Measurements from ENCODE around the gene AVPR2.

AVPR2 gene

DNA sequence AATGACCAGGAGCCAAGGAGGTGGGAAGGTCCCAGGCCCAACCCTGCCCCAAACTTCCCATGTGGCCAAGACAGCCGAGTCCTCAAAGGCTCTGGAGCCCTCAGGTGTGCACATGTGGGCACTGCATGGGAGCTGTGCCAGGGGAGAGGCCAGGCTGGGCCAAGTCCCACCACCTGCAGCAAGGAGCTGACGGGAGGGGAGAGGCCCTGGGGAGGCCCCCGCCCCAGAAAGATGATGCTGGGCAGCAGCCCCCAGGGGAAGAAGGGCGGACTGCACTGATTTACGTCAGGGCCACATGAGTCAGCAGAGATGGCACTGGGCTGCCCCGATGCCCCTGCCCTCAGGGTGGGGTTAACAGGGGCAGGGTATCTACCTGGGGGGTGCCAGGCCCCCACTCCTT lies 19.9 kb upstream of the AVPR2 start:
- DNase-seq (ENCODE audit: low read depth in 1 of 2, low spot score in 1 of 2) = no peak

DNA sequence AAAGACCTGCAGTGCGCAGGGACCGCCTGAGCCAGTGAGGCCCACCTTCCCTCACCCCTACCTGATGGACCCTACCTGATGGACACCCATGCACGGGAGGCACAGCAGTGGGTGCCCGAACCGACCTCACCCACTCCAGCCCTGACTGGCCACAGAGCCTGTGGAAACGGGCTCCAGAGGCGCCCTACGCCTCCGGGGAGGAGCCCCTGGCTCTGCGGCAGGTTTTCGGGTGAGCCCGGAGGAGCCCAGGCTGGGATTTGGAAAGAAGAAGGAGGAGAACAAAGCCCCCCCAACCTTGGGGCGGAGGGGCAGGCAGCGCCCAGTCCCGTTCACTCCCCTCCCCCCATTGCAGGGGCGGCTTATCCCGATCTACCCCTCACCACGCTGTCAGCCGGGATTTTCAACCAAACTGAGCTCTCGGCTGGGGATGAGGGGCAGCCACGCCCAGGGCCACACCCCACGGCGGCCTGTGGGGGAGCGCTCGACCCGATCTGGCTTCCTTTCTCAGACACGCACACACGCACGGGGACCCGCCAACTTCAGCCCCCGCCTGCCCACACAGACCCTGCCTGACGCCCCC lies 19.2 kb upstream of the AVPR2 start:
- DNase-seq (ENCODE audit: low read depth in 1 of 2, low spot score in 1 of 2) = no peak

DNA sequence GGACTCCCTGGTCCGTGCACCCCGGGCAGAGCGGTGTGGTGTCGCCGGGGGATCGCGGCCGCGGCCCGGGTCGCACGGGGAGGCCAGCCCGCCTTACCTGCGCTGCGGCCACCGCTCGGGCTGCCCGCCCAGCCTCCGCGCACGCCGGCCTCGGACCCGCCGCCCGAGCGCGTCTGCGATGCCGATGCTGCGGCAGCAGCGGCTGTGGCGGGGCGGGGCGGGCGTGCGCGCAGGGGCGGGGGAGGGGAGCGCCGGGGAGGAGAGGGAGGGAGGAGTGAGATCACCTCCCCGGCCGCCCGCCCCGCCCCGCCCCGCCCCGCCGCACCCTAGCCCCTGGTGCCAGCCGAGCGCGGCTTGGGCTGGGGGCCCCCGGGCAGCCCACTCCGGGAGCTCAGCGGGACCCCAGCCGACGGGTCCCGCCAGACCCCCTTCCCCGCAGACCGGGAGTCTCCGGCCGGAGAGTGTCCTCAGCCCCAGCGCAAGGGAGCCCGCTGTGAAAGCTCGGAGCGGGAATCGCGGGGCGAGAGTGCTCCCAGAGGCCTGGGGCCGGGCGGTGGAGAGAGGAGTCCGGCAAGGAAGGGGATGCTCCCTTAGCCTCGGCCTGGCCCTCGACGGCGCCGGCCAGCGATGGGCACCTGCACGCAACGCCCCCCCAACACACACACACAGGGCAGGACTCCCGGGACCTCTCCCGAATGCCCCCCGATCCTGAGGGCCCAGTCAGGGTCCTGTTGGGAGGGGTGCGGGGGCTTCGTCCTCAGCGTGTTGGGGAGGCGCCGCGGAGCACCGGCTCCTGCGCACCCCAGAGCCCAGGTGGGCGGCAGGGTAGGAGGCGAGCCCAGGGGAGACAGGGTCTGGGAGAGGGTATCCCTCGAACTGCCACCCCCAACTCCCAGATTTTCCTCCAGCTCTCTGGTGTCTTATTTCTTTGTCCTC lies 18.2 kb upstream of the AVPR2 start, which contains the start of gene L1CAM:
Gene L1CAM (minus strand): TSS at position 206 of the 936 bp plus-strand sequence. CDS start 10,337 bp downstream, outside the sequence.
- no peak for DNase-seq (ENCODE audit: low read depth in 1 of 2, low spot score in 1 of 2)

DNA sequence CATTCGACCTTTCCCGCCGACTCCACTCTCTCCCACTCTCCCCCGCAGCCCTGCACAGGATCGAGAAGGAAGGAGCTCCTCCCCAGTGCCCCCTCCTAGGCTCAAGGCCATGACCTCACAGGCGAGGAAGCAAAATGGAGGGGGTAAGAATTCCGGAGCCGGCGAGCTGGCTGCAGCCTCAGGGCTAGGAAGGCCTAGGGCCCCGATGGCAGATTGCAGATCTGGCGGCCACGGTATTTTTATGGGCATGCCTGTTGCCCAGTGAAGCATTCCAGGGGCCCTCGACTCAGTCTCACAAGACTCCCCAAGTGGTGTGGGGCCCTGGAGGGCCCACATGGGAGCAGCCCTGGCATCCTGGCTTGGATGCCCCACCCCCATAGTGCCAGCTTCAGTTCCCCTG lies 17.6 kb upstream of the AVPR2 start:
- DNase-seq (ENCODE audit: low read depth in 1 of 2, low spot score in 1 of 2) = no peak

DNA sequence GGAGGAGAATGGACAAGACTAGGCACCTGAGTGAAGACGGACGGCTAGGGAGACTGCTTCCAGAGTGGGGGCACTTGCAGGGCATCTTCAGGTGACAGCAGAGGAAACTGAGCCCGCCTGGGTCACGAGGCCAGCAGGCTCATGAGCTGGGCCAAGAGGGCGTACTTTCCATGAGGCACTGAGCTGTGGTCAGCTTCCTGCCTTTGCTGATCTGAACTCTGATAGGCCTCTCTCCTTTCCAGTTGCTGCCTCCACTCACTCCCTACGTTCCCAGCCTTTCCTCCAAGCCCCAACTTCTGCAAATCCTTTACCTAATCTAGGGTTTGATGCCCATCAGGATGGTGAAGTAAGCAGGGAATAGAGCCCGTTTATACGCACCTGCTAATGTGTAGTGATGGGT lies 17.1 kb upstream of the AVPR2 start:
- DNase-seq (ENCODE audit: low read depth in 1 of 2, low spot score in 1 of 2) = no peak

DNA sequence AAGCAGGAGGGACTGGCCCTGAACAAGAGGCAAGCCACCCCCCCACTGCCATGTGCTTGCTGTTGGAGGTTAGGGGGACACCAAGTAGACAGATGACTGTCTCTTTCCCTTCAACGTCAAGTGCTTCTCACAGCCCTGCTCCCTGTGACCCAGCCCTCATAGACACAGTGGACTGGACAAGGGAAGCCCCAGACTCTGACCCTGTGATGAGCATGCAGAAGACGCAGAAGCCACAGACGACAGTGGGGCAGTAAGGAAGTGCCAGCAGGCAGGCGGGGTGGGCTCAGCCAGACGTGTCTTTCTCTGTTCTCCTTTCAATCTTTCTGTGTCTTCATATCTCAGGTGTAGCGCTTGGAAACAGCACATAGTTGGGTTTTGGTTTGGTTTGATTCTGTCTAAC lies 16.1 kb upstream of the AVPR2 start:
- DNase-seq (ENCODE audit: low read depth in 1 of 2, low spot score in 1 of 2) = no peak

DNA sequence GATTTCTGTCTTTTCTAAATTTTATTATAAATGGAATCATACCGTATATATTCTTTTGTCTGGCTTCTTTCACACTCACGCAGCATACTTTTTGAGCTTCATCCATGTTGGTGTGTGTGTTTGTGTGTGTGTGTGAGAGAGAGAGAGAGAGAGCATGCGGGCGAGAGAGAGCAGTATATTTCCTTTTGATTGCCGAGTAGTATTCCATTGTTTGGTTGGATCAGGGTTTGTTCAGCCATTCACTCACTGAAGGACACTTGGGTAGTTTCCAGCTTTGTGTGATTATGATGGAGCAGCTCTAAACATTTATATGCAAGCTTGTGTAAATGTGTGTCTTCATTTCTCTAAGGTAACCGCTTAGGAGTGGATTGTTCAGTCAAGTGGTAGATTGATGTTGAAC lies 15.3 kb upstream of the AVPR2 start:
- no peak for DNase-seq (ENCODE audit: low read depth in 1 of 2, low spot score in 1 of 2)

DNA sequence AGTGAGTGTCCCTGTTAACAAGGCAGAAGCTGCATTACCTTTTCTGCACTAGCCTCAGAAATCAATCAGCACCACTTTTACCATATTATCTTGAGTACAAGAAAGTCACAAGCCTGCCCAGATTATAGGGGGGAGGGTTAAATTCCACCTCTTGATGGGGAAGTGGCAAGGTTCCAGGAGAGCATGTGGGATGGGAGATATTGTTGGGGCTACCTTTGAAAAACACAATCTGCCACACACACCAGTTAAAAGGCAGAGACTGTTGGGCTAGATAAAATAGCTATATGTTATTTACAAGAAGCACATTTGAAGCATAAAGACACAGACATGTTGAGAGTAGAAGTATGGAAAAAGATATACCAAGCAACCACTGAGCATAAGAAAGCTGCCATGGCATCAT lies 6.6 kb upstream of the AVPR2 start:
- no peak for DNase-seq (ENCODE audit: low read depth in 1 of 2, low spot score in 1 of 2)

DNA sequence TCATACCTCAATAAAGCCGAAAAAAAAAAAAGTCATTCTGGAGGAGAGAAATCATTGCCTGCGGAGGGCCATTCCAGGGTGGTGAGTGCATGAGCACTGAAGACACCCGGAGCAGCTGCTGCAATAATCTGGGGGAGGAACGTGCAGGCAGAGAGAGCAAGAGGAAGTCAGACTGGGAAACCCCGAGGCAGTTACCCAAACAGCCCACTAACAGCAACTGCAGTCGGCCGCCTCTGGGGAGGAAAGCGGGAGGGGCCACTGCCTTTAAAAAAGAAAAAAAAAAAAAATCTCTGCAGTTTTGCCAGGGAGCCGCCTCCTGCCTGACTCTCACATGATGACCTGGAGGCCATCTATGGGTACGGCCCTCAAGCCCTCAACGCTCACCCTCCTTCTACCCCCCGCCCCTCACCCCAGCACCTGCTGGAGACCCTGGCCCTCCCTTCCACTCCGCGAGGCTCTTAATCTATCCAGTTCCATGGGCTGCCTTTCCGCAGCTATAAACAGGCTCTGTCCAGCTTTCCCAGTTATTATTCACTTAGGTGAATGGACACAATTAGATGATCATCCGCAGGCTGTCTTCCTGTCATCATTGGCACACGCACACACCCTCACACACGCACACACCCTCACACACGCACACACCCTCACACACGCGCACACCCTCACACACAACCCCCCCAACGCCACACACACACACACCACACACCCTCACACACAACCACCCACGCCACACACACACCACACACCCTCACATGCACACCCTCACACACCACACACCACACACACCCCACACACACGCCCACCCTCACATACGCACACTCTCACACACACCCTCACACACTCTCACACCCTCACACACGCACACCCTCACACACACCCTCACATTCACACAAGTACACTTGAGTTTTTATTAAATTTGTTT lies 3.4 kb upstream of the AVPR2 start:
- peak in 1 of 2 donors; percentile 32 for DNase-seq (ENCODE audit: low read depth in 1 of 2, low spot score in 1 of 2)

DNA sequence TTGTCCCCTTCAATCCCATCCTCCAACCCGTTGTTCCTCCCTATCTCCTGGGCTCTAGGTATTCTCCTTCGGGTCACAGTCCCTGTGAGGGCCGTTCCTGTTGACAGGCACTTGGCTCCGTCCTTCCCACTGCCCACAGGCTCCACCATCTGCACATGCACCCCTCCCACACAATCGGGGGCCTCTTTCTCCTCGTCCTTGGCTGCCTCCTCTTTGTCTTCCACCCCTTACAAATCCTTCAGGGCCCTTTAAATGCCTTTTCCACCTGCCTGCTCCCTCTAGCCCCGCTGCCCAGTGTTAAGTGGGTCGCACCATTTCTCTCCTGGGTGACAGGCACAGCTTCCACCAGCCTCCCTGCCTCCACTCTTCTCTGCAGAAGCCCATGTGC lies 2.7 kb upstream of the AVPR2 start:
- DNase-seq (ENCODE audit: low read depth in 1 of 2, low spot score in 1 of 2) = no peak

DNA sequence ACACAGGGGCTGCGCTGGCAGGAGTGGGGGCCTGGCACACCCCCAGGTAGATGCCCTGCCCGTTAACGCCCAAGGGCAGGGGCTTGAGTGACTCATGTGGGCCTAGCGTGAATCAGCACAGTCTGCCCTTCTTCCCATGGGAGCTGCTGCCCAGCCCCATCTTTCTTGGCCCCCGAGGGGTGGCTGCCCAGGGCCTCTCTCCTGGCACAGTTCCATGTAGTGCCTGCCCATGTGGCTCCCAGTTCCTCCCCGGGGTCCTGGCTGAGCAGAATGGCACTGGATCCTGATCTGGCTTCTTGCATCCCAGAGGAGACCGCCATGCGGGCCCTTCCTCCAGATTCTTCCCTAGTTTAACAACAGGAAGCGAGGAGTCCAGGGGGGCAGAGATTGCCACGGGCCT lies 2.1 kb upstream of the AVPR2 start:
- no peak for DNase-seq (ENCODE audit: low read depth in 1 of 2, low spot score in 1 of 2)

DNA sequence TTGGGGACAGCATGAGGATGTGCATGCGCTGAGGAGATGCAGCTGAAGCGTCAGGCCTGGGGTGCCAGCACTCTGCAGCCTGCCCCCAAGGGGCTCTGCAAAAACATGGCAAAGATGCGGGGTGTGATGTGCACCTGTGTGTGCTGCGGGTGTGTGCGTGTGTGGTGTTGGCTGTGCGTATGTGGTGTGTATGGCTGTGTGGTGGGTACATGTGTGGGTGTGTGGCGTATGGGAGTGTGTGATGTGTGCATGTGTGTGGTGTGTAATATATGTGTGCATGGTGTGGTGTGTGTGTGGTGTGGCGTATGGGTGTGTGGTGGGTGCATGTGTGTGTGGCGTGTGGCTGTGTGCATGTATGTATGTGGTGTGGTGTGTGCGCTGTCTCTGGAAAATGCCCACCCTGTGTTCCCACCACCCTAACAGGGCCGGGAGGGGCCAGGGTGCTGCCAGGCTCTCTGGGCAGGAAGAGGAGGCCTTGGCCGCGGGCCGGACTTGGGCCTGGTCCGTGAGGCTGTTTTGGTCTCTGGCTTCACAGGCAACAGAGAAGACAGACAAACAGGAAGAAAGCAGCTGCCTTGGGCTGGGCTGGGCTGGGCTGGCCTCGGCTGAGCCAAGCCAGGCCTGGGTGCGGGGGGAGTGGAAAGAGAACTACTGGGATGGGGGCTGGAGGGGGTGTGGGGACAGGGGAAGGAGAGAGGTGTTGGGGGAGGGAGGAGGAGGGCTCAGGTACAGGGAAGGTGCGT lies 1.1 kb upstream of the AVPR2 start:
- DNase-seq (ENCODE audit: low read depth in 1 of 2, low spot score in 1 of 2) = no peak

DNA sequence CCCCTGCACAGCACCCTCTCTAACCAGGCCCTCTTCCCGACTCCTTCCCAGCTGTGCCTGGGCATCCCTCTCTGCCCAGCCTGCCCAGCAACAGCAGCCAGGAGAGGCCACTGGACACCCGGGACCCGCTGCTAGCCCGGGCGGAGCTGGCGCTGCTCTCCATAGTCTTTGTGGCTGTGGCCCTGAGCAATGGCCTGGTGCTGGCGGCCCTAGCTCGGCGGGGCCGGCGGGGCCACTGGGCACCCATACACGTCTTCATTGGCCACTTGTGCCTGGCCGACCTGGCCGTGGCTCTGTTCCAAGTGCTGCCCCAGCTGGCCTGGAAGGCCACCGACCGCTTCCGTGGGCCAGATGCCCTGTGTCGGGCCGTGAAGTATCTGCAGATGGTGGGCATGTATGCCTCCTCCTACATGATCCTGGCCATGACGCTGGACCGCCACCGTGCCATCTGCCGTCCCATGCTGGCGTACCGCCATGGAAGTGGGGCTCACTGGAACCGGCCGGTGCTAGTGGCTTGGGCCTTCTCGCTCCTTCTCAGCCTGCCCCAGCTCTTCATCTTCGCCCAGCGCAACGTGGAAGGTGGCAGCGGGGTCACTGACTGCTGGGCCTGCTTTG lies 1.1 kb downstream of the AVPR2 start:
- DNase-seq (ENCODE audit: low read depth in 1 of 2, low spot score in 1 of 2) = no peak

DNA sequence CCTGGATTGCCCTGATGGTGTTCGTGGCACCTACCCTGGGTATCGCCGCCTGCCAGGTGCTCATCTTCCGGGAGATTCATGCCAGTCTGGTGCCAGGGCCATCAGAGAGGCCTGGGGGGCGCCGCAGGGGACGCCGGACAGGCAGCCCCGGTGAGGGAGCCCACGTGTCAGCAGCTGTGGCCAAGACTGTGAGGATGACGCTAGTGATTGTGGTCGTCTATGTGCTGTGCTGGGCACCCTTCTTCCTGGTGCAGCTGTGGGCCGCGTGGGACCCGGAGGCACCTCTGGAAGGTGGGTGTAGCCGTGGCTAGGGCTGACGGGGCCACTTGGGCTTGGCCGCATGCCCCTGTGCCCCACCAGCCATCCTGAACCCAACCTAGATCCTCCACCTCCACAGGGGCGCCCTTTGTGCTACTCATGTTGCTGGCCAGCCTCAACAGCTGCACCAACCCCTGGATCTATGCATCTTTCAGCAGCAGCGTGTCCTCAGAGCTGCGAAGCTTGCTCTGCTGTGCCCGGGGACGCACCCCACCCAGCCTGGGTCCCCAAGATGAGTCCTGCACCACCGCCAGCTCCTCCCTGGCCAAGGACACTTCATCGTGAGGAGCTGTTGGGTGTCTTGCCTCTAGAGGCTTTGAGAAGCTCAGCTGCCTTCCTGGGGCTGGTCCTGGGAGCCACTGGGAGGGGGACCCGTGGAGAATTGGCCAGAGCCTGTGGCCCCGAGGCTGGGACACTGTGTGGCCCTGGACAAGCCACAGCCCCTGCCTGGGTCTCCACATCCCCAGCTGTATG lies 1.8 kb downstream of the AVPR2 start:
- no peak for DNase-seq (ENCODE audit: low read depth in 1 of 2, low spot score in 1 of 2)

DNA sequence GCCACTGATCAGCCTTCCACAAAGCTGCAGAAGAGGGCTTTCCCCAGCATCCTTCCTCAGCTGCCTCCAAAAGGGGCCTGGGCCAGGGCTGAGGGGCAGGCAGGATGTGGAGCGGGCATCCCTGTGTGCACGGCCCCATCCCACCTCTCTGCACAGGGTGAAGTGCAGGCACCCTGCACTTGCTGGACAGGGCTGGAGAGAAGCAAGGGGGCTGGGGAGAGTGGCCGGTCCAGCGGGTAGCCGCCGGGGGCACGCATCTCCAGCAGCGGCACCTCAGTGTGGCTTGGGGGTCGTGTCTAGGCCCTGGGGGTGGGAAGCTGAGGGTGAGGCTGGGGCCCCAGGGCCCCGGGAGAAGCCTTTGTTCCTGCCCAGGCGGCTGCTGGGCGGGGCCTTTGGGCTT lies 3.0 kb downstream of the AVPR2 start:
- DNase-seq (ENCODE audit: low read depth in 1 of 2, low spot score in 1 of 2) = no peak

DNA sequence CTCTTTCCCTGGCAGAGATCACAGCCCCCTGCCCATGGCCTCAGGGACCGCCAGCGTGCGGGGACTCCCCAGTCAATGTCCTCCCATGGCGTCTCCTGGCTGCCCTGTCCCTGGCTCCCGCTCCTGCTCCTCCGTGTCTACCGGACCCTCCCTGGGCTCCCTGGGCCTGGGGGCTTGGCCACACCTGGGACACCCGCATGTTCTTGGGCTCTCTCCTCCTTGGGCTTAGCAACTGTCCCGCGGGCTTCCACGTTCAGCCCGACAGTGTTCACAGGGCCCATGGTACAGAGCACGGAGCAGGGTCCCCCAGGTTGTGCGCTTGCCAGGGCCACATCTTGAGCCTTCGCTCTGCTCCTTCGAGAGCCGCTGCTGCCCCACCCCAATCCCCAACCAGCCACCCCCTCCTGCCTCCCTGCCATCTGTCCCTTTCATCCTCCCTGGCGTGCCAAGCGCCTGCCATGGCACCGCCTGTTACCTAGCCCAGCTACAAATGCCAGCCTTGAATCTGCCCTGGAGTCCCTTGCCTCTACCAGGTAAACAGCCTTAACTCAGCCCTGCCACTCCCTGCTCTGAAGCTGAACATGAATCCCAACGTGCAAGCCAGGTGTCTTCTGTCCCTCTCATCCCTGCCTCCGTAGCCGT lies 3.9 kb downstream of the AVPR2 start:
- no peak for DNase-seq (ENCODE audit: low read depth in 1 of 2, low spot score in 1 of 2)

DNA sequence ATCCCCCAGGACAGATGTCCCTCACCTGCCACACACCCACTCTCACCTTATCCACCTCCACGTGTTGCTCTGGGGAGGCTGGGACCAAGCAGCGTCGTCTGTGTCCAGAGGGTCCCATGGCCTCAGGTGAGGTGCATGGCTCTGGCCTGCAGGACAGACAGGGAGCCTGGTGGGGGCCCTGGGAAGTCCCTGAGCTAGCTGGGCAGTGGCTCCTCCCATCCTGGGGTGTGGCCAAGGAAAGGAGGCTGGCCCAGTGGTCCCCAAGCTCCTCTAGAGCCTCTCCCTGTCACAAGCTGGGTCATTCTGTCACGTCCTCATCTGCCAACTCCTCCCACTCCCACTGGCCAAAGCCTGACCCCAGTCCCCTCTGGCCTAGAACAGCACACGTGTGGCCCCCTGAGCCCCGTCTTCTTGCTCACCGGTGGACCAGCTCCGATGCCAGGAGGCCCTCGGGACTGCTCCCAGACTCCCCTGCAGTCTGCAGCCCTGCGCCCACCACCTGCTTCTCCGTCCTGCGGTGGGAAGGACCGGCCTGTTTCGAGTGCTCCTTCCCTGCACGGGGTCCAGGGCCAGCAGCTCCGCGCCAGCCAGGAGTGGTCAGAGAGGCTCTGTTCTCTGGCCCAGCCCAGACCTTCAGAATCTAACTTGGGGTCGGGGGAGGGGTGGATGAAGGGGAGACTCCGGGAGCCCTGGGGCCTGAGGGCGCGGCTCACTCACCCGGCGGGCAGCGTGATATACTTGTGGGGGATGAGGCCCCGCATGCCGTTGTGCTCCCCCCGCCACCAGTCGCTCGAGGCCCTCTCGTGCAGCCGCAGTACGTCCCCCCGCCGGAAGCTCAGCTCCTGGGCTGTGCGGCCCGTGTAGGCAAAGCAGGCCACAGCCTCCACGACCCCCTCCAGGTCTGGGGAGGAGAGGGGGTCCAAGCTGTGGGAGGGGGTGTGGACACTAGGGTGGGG lies 4.8 kb downstream of the AVPR2 start:
- no peak for DNase-seq (ENCODE audit: low read depth in 1 of 2, low spot score in 1 of 2)

DNA sequence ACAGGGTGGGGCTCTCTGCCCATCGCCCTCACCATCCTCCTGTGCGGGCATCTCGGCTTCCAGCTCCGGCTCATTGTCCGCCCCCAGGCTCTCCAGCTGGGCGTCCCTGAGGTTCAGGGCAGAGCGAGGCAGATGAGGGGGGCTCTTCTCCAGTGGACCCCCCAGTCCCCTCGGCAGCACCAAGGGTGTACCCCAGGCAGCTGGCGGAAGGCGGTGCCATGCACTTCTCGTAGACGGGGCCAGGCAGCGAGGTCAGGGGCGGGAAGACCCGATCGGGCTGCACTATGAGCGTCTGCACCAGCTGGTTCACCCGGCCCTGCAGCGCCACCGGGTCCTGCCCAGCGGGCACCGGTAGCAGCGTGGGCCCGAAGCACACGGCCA lies 5.5 kb downstream of the AVPR2 start:
- DNase-seq (ENCODE audit: low read depth in 1 of 2, low spot score in 1 of 2) = no peak
